Activated CD4-positive, alpha-beta T cell treated with anti-CD3 and anti-CD28 coated beads, Interleukin-2, amount 50 U/mL, for 24 hours (primary cell): ENCODE measurements around the gene PACSIN1.

ENCODE experiments used
- DNase-seq, 2 donors: peaks; one replicate each; pipeline ENCODE4 v3.0.0-alpha.2; 2020; ENCODE audit warnings: low read depth in 1 of 2, low spot score in 1 of 2

PACSIN1 gene

DNA sequence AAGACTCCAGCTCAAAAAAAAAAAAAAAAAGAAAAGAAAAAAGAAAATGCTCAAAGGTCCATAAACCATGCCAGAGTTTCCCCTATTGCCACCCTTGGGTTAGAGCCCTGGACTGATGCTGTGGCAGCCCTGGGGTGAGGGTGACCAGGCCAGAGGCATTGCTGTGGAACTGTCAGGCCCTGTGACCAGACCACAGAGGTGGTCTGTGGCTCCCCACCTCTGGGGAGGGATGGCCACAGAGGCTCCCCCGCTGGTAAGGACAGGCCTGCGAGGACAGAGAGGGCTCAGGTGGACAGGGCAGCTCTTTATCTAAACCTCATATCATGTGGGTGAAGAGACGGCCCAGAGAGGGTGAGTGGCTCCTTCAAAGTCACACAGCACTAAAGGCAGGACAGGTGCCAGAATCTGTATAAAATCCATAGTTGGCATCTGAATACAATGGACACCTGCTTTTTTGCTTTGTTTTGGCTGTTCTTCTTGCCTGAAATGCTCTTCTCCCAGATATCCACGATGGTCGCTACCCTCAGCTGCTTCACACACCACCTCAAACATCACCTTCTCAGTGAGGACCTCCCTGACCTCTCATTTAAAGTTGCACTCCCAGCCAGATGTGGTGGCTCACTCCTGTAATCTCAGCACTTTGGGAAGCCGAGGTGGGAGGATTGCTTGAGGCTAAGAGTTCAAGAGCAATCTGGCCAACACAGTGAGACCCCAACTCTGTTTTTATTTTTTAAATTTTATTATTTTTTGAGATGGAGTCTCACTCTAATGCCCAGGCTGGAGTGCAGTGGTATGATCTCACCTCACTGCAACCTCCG, 112.8 kb downstream of the PACSIN1 start:
- DNase-seq: no peak

DNA sequence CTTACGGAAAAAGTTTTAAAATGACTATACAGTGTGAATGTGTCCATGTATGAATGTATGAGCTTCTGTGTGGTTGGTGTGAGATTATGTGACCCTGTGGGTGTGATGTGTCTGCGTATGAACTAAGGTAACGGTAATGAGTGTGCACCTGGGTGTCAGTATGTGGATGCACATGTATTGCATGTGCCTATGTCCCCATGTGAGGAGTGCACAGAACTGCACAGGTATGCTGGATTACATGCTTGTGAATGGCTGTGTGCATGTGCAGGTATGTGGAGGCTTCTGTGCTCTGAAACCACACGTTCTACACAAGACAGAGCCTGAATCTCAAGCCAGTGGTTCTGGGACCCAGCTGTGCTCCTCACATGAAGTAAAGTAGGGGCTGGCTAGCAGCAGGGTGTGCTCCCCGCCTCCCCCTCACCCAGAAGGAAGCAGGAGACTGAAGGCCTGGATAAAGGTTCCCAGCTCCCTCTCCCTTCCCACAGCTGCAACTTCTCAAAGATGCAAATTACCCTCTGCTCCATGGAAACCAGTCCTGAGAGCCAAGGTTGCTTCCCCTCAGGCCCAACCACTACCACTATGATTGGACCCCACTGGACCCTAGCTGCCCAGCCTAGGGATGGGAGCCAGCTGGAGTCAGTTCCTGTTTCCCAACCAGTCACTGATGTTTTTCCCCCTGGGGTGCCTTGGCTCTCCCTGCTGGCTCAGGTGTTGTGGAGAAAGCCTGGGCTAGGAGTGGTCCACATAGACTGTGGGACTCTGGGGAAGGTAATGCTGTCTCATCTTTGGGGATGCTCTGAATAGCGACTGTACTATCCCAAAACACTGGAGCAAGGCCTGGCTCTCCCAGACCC, 115.1 kb downstream of the PACSIN1 start:
- no peak for DNase-seq

DNA sequence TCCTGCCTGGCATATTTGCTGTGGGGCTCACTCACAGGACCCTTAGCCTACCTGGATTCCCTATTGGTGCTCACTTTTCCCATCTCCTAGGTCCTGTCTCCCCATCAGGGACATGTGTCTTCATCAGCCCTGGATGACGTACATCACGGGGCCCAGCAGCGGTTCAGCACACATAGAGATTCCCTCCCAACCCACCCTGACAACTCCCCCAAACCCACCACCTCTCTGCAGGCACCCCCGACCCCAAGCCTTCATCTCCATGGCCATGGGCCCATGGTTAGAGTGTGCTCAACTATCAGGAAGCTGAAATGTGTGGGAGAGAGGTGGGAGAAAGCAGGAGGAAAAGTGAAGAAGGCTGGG, 115.7 kb downstream of the PACSIN1 start:
- DNase-seq: no peak

DNA sequence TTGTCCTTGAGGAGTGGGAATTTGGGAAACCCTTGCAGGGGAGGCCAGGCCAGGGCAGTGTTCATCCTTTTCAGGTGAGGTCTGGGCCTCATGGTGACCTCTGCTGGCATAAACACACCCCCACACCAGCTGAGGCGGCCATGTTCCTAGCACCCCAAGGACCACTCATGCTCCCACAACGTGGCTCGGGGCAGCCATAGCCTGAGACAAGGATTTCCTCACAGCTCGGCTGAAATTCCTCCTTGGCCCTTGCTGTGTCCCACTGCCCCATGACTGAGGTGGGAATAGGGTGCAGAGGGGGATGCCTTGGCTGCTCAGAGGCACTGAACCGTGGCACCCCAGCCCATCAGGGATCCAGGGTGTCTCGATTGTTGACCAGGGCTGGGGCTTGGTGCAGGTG, 117.6 kb downstream of the PACSIN1 start:
- no peak for DNase-seq

DNA sequence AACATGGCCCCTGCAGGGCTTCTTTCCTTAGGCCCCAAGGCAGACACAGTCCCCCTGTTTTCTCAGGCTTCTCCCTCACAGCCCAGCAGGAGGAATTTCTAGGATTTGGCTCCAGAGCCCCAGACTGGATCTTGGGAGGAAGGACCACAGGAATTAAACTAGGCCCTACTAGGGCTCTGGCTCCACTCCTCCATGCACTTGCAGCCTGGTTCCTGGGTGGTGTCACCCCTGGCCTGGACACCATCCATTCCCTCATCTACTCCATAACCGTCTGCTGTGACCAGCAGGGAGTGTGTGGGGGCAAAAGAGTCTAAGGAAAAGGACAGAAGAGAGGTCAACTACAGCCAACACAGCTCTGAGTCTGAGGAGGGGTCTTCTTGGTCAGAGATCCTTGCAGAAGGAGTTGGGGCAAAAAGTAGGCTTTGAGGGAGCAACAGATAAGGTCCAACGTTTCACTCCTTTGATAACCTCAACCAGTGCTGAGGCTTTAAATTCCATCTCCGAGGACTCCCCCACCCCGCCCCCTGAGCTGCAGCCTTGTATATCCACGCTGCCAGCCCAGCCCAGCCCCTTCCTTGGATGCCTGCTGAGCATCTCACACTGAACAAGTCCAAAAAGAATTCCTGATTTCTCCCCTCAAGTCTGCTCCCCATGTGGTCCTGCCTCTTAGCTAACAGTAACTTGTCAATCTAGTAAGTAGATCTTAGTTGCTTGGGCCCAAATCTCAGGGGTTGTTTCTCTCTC, 118.2 kb downstream of the PACSIN1 start:
- no peak for DNase-seq

DNA sequence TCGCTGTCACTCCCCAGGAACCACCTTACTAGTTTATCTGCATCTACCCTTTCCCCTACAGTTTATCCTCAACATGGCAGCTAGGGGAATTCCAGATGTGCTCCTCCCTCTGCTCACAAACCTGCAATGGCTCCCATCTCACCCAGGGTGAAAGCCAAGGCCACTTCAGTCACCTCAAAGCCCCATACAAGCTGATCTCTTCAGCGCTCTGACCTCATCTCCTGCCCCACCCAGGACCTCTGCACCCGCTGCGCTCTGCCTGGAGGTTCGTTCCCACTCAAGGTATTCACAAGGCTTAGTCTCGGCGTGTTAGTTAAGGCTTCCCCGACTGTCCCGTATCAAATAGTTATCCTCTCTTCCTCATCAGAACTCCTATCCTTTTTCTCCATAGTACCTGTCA, 118.8 kb downstream of the PACSIN1 start:
- no peak for DNase-seq
